ENCODE results near the gene PALM2AKAP2.

- TF ChIP-seq CTCF (IDR thresholded peaks at IDR 0.05; ENCODE audit: low read length) (no peak), EZH2 (IDR thresholded peaks at IDR 0.05; ENCODE audit: borderline replicate concordance, low read length) (no peak)
These were observed 13.1 kb downstream of the PALM2AKAP2 start for GRCh38 chr9:109792951-109793546.

Data from OCI-LY1 (cell line).